MCF 10A (cell line): ENCODE measurements around the gene GASK1A. TPM values are rescaled to one million over a fixed set of nuclear protein-coding genes. Genes with fewer than 3 reads are reported as not detected.

ENCODE experiments used
- BruUV-seq: library from RNA; stranded (reverse); fragments of 400-500 nt; replicated peaks from 2 replicates; lab custom pipeline; 2021; lab: Mats Ljungman, UMichigan
- CTCF ChIA-PET: fragments of 300-600 bp; sonication (Branson Sonifier 250); formaldehyde crosslinking; extraction: SDS; loops from one replicate; lab custom pipeline; 2021; ENCODE audit warnings: antibody characterized with exemption, inconsistent platforms; lab: Yijun Ruan, JAX
- POLR2A ChIA-PET: fragments of 300-600, 350-650 bp; sonication (Branson Sonifier 250); formaldehyde crosslinking; extraction: SDS; loops from one replicate; lab custom pipeline; 2020; ENCODE audit warnings: antibody characterized with exemption, inconsistent platforms; lab: Yijun Ruan, JAX
- DNase-seq: peaks from one replicate; pipeline ENCODE4 v3.0.0-alpha.2; 2018; ENCODE audit not compliant: unreplicated experiment
- H3K27ac Mint-ChIP-seq: one replicate; pipeline ENCODE4 v1.8.0; 2022; ENCODE audit warnings: mild to moderate bottlenecking, low read depth, mixed read lengths; ENCODE audit not compliant: unreplicated experiment
- H3K27me3 Mint-ChIP-seq: one replicate; pipeline ENCODE4 v1.8.0; 2022; ENCODE audit warnings: mixed read lengths; ENCODE audit not compliant: insufficient read depth, unreplicated experiment
- H3K36me3 Mint-ChIP-seq: one replicate; pipeline ENCODE4 v1.8.0; 2022; ENCODE audit warnings: mild to moderate bottlenecking, moderate library complexity, mixed read lengths; ENCODE audit not compliant: insufficient read depth, unreplicated experiment
- H3K4me1 Mint-ChIP-seq: one replicate; pipeline ENCODE4 v1.8.0; 2022; ENCODE audit warnings: mixed read lengths; ENCODE audit not compliant: insufficient read depth, unreplicated experiment
- H3K4me3 Mint-ChIP-seq: one replicate; pipeline ENCODE4 v1.8.0; 2022; ENCODE audit warnings: mild to moderate bottlenecking, moderate library complexity, mixed read lengths; ENCODE audit not compliant: unreplicated experiment
- H3K9me3 Mint-ChIP-seq: one replicate; pipeline ENCODE4 v1.8.0; 2022; ENCODE audit warnings: mixed read lengths; ENCODE audit not compliant: unreplicated experiment
- intact Hi-C: fragments of 100-400 bp; cut with micrococcal nuclease; formaldehyde crosslinking; loops from 2 replicates; pipeline ENCODE4 v1.14.1; 2022
- total RNA-seq: library from RNA; stranded (reverse); gene quantifications from 2 replicates; pipeline ENCODE4 v1.2.3, GENCODE V29; 2022
- TF ChIP-seq, protein P1 (sequence below): fragments of 200-600 bp; IDR thresholded peaks from one replicate; pipeline ENCODE4 v1.8.0; 2022; ENCODE audit warnings: antibody characterized with exemption, mild to moderate bottlenecking; ENCODE audit not compliant: unreplicated experiment

Gene GASK1A
- total RNA-seq, 1 experiment from 2014 or later: not detected

DNA sequence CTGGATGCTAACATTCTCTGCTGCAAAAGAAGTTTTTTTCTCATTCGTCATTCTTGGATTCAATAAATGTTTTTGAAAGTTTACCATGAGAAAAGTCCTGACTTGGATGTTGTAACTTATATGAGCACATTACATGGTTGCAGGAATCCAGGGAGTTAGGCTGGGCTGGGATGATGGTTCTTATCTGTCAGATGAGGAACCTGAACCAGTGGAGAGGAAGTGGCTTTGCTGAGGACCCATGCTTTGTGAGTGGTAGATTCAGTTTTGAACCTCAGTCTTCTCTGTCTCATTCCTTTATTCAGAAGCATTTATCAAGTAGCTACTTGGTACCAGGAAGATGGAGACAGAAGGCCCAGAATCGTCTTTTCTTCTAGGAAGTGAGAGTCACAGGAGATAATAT is 3.7 kb upstream of the GASK1A start:
- peaks cover 32% of the 10 kb centered on the region for H3K27me3 Mint-ChIP-seq
- H3K4me3 Mint-ChIP-seq: no peak overlapping the region
- DNase-seq: no peak
- intact Hi-C loops: no loop called here
- no peak overlapping the region for H3K27ac Mint-ChIP-seq
- CTCF ChIA-PET: interaction anchor here (0.6 to 1.2 kb wide), 2 partner anchors 13 to 181 kb away, joined by 4 read pairs; no protein-coding TSS in a partner anchor
- POLR2A ChIA-PET: no interaction called here
- TF ChIP-seq, protein P1, sequence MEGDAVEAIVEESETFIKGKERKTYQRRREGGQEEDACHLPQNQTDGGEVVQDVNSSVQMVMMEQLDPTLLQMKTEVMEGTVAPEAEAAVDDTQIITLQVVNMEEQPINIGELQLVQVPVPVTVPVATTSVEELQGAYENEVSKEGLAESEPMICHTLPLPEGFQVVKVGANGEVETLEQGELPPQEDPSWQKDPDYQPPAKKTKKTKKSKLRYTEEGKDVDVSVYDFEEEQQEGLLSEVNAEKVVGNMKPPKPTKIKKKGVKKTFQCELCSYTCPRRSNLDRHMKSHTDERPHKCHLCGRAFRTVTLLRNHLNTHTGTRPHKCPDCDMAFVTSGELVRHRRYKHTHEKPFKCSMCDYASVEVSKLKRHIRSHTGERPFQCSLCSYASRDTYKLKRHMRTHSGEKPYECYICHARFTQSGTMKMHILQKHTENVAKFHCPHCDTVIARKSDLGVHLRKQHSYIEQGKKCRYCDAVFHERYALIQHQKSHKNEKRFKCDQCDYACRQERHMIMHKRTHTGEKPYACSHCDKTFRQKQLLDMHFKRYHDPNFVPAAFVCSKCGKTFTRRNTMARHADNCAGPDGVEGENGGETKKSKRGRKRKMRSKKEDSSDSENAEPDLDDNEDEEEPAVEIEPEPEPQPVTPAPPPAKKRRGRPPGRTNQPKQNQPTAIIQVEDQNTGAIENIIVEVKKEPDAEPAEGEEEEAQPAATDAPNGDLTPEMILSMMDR: no peak
- H3K36me3 Mint-ChIP-seq: peaks cover 6% of the 10 kb centered on the region
- no TSS peak for BruUV-seq
- no peaks in the 10 kb centered on the region for H3K4me1 Mint-ChIP-seq
- H3K9me3 Mint-ChIP-seq: peaks cover 32% of the 10 kb centered on the region

DNA sequence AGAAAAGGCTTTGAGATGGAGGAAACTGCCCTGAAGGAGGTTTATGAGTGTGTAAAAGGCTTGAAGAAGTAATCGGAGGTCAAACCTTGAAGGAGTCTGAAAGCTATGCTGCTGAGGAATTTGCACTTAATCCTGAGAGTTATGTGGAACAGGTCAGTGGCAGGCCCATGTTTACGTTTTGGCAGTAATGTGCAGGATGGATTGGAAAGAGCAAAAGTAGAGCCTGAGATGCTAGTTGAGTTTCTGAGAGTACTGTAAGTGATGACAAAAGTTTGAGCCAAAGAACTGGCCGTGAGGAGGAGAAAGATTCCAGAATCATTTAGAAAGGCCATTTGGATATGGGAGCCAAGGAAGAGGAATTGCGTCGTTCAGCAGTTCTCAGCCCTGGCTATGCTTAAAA is 3.2 kb upstream of the GASK1A start:
- Mint-ChIP-seq H3K4me3 (no peak overlapping the region), H3K27me3 (peaks cover 37% of the 10 kb centered on the region), H3K9me3 (peaks cover 32% of the 10 kb centered on the region), H3K4me1 (no peaks in the 10 kb centered on the region), H3K36me3 (peaks cover 6% of the 10 kb centered on the region), H3K27ac (no peak overlapping the region)
- ChIA-PET CTCF (interaction anchor here (0.6 to 1.2 kb wide), 3 partner anchors 14 to 180 kb away, joined by 3 to 4 read pairs (median 4); no protein-coding TSS in a partner anchor), POLR2A (no interaction called here)
- no peak for DNase-seq
- intact Hi-C loops: no loop called here
- TF ChIP-seq, protein P1: no peak
- BruUV-seq: no TSS peak

GRCh38 chr3:42980209-42980608 is 1.1 kb downstream of the GASK1A start:
- Mint-ChIP-seq H3K4me1 (no peaks in the 10 kb centered on the region), H3K9me3 (peaks cover 19% of the 10 kb centered on the region), H3K27ac (no peak overlapping the region), H3K36me3 (peaks cover 6% of the 10 kb centered on the region), H3K27me3 (peaks cover 40% of the 10 kb centered on the region), H3K4me3 (no peak overlapping the region)
- CTCF ChIA-PET: interaction anchor here (0.6 to 3.0 kb wide), 4 partner anchors 18 to 176 kb away, joined by 4 to 25 read pairs (median 6); no protein-coding TSS in a partner anchor
- TF ChIP-seq, protein P1: no peak
- DNase-seq: no peak
- POLR2A ChIA-PET: interaction anchor here (1.7 kb wide), 1 partner anchor 9 kb away, joined by 4 read pairs; no protein-coding TSS in a partner anchor
- intact Hi-C loops: no loop called here
- BruUV-seq: no TSS peak

DNA sequence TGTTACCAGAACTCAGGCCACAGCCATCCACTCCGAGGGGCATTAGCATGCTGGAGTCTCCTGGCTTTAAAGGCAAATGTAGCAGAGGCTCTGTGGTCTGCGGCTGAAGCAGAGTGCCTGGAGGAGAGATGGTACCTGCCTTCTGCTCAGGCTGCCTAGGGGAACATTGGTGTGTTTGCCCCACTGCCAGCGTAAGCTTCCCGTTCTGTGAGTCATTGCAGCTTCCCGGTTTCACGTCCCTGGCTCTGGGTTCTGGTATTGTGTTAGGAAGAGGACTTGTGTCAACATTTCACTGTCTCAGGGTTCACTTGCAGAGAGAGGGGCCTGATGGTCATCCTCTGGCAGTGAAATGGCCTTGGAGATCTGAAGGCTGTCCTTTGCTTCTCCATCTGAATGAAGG is 1.8 kb downstream of the GASK1A start:
- peaks cover 40% of the 10 kb centered on the region for H3K27me3 Mint-ChIP-seq
- intact Hi-C loops: no loop called here
- no peak overlapping the region for H3K27ac Mint-ChIP-seq
- ChIA-PET CTCF (interaction anchor here (0.9 to 3.0 kb wide), 4 partner anchors 10 to 175 kb away, joined by 4 to 25 read pairs (median 6); no protein-coding TSS in a partner anchor), POLR2A (interaction anchor here (1.7 kb wide), 1 partner anchor 10 kb away, joined by 4 read pairs; no protein-coding TSS in a partner anchor)
- H3K9me3 Mint-ChIP-seq: peaks cover 12% of the 10 kb centered on the region
- no TSS peak for BruUV-seq
- no peak overlapping the region for H3K4me3 Mint-ChIP-seq
- DNase-seq: peak; percentile 79
- TF ChIP-seq, protein P1: no peak
- no peaks in the 10 kb centered on the region for H3K4me1 Mint-ChIP-seq
- H3K36me3 Mint-ChIP-seq: peaks cover 6% of the 10 kb centered on the region
